GM18907 (cell line): Measurements from ENCODE around the gene FARSA.
"Not testable (repeated sequence)": the region's sequence is repeated elsewhere in the genome, so short reads cannot be mapped to it uniquely, and the experiment has no call there.

Experiments used
- ATAC-seq: cut with Tn5 transposase; IDR thresholded peaks from one replicate; pipeline ENCODE4 v1.9.1; 2021; ENCODE audit warnings: mild to moderate bottlenecking, moderate library complexity; ENCODE audit not compliant: unreplicated experiment

FARSA gene

DNA sequence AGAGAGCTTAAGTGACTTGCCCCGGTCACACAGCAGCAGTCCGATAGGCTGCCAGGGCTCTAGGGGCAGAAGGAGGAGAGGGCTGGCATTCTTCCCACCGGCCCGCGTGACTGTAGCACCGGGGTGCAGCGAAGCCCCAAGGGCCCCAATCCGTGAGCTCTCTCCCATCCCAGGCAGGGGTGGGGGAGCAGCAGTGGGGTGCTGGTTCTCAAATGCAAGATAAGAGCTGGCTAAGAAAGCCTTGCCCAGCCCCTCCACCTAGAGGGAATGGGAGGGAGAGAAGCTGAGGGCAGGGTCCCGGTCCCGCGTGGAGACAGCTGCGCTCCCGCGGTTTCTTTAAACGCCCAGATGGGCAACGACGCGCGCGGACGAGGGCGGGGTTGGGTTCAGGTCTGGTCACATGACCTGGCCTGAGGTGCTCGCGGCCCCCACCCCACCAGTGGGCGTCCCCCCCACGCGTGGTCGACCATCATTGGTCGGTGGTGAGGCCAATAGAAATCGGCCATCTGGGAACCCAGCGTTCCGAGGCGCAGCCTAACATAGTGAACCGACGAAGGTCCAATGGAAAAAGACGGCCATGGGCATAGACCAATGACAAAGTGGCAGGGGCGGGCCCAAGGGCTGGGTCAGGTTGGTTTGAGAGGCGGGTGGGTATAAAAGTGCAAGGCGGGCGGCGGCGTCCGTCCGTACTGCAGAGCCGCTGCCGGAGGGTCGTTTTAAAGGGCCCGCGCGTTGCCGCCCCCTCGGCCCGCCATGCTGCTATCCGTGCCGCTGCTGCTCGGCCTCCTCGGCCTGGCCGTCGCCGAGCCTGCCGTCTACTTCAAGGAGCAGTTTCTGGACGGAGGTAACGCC is 4.6 kb upstream of the FARSA start, which contains the start of gene CALR:
Gene CALR, plus strand, starts transcription at position 683 of the 852 bp plus-strand sequence. Its CDS starts 71 bp downstream, at position 754.
- ATAC-seq = peak; percentile 83

DNA sequence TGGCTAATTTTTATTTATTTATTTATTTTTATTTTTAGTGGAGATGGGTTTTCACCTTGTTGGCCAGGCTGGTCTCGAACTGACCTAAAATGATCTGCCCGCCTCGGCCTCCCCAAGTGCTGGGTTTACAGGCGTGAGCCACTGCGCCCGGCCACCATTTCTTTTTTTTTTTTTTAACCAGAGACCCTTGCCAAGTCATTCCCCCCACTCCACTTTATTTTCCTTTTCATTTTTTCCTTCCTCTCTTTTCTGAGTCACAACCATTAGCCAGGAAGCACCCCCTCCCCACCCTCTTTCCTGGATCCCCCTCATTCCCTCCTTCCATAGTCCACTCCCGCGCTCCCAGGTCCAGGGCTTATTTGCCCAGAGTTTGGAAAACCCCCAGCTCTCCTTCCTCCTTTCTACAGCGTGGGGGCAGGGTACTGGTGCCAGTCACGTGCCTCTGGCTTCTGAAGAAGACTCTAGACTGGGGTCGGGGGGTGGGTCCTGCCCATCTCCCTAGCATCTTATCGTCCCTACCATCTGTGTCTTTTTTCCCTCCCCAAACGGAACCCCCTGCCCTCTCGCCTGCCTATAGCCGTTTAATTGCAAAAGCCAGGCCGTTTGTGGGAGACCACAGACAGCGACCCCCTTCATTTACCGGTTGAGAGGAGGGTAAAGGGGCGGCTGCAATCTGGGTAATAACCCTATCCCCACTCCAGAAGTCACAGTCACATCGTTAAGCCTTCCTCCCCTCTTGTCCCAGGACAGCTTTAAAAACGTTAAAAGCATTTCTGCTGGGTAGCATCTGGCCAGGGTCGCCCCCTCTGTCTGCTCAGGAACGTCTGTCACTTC is 3.8 kb upstream of the FARSA start:
- no peak for ATAC-seq

DNA sequence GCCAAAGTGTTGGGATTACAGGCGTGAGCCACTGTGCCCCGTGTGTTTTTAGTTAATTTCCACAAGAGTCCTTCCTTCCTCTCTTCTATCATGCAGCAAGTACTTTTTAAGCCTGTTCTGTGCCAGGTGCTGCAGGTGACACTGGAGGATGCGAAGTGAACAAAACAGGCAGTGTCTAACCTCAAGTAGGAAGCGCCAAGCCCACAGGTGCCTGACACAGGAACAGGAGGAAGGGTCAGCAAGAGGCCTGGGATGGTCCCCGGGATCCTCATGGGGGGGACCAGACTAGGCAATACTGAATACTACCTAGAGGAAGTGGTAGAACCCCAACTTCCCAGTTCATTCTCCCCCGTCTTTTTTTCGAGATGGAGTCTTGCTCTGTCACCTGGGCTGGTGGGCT is 3.1 kb upstream of the FARSA start:
- ATAC-seq = no peak

DNA sequence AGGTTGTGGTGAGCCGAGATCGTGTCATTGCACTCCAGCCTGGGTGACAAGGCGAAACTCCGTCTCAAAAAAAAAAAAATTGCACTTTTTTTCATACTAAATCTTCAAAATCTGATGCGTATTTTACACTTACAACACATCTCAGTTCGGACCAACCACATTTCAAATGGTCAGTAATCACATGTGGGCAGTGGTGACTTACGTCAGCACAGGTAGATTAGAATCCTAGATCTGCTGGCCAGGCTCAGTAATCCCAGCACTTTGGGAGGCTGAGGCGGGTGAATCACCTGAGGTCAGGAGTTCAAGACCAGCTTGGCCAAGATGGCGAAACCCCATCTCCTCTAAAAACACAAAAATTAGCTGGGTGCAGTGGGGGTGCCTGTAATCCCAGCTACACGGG is 1.6 kb upstream of the FARSA start:
- ATAC-seq = no peak

DNA sequence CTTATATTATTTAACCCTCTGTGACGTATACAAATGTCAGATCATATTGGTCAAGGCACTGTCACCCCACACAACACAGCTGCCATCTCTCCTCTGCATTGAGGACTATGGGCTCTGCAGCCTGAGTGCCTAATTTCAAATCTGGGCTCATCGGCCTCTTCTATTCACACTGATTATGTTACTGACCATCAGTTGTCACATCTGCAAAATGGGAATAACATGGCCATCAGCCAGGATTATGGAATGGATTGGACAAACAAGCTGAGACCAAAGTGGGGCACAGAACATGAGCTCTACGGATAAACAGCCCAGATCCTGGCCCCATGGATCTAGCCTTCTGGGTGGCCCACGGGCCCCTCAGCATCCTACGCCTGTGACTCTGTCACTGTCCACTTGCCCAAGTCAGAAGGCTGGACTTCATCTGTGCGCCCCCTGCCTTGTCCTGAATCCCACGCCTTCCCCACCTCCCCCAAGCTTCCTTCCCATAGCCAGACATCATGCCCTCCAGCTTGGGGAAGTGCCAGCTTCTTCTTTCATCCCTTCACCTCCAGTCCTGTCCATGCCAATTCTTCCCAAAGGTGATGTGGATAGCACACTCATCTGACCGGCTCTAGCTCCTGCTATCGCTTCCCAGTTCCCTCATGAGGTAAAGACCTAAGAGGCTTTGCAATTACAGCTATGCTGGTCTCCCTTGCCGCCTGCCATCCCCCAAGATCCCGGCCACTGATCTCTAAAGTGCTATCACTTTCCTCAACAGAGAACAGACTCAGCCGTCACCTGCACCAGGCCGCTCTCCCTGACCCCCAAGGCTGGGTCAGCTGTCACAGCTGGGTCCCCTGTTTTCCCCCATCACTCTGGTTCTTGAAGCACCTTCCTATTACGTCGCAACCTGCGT is 872 bp downstream of the FARSA start:
- no peak for ATAC-seq

DNA sequence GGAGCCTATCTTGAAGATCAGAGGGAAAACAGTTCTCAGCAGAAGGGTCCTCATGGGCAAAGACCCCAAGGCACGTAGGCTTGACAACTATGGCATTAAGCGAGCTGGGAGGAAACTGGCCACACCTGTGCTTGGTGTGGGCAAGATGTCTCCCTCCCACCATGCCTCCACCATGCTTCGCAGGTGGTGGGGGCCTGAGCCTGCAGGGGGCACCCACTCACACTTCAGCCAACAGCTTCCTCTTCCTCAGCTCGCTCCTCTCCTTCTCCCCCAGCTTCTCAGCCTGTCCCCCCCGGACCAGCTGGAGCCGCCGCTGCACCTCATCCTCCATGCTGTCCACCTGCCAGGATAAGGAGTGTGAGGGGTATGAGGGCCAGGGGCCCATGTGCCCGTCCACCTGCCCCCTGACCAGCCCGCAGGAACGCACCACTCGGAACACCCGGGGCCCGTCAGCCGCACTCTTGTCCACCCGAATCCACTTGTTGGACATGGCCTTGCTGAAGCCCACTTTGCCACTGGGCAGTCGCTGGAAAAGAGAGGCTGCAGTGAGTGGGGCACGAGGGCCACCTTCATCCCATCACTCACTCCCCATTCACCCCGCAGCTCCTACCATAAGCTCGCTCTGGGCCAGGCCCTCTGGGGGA is 3.4 kb downstream of the FARSA start:
- ATAC-seq = no peak

DNA sequence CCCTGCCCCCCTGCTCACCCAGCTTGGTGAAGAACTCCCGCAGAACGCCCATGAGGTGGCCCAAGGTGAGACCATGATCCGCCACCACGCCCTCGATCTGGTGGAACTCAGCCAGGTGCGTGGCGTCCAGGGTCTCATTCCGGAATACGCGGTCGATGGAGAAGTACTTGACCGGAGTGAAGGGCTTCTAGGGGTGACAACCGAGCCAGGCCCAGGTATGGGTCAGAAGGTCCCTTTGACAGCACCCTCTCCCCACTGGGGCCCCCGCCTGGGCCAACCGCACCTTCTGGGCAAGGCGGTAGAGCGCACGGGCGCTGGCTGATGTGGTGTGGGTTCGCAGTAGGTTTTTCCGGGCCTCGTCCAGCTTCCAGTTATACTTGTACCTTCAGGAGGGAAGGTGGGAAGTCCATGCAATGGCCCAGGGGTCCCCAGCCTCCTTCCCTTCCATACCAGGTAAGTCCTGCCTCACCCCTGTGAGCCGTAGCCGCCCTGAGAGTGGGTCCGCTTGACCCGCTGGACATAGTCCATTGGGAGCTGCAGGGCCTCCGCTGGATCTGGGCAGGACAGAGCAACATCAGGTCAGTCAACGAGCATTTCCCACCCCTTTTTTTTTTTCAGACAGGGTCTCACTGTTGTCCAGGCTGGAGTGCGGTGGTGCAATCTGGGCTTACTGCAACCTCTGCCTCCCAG is 8.7 kb downstream of the FARSA start:
- ATAC-seq = no peak

DNA sequence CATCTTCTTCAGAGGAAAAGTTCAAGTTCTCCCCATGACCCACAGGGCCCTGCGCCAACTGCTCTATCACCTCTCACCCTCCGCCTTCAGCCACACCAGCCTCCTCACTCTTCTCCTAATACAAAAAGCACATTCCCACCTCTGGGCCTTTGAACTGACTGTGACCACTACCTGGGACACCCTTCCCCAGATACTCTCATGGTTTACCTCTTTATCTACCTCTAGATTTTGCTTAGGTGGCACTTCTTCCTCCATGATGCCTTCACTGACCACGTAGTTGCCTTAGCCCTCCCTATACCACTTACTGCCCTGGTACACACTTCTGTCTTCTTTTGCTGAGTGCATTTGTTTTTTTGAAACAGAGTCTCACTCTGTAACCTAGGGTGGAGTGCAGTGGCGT is 10.6 kb downstream of the FARSA start:
- no peak for ATAC-seq

DNA sequence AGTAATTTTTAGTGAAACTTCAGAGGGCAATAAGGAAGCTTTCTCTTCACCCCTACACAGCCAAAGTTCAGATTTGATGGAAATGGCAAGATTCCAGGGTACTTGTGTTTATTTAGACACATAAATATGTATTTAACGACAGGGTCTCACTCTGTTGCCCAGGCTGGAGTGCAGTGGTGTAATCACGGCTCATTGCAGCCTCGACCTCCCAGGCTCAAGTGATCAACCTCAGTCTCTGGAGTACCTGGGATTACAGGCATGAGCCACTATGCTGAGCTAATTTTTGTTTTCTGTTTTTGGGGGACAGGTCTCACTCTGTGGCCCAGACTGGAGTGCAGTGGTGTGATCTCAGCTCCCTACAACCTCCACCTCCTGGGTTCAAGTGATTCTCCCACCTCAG is 12.5 kb downstream of the FARSA start:
- no peak for ATAC-seq

DNA sequence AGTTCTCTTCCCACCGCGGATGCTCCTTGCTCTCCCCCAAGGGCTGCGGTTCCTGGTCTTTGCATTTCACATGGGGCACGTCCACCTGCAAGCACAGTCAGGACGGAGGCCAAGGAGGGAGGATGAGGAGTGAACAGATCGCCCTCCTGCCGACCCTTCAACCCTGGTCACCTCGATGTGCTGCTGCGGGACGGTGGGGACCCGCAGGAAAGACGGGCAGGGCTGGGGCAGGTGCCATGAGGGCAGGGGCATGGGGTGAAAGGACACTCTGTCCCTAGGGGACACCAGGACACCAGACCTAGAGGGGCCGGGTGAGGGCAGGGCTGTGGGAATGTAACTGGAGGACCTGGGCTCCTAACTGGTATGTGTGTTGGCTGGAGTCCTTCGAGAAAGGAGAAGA is 15.3 kb downstream of the FARSA start:
- ATAC-seq = no peak

DNA sequence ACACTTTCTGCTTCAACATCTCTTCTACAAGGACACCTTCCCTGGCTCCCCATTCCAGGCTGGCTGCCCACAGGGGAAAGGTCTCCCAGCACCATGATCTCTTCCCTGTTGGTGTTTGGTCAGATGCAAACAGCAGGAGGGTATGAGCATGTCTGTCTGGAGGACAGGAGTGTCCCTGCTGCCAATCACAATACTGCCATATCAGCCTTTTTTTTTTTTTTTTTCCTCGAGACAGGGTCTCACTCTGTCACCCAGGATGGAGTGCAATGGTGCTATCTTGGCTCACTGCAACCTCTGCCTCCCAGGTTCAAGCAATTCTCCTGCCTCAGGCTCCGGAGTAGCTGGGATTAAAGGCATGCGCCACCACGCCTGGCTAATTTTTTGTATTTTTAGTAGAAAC is 17.7 kb downstream of the FARSA start:
- ATAC-seq = not testable (repeated sequence)

DNA sequence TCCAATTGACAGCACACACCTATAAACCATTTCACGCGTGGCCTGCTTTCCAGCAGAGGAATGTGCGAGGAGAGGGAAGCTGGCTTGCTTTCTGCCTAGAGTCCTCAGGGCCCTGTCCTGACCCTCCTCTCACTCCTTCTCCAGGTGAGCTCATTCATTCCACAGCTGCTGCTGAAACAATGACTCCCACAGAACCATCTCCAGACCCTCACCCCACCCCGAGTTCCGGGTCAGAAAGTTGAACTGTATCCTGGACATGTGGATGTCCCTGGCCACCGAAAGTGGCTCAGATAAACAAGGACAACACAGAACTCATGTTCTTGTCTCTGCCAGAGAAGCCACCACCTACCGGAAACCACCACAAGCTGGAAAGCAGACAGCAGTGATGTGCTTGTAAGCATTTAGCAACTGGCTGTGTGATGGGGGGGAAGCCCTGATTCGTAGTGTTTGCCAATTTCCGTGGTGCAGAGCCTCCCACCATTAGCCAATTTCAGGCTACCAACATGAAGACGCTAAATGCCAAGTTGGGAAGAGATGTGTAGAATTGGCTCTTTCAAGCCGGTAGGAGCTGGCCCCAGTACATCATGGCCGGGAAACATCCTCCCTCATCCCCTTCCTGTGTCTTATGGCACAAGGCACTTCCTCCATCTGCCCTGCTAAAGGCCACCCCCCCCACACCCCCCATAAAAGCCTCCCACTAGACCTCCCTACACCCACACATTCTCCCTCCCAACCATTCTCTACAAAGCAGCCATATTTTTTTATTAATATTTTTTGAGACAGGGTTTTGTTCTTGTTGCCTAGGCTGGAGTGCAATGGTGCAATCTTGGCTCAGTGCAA is 19.4 kb downstream of the FARSA start:
- no peak for ATAC-seq

DNA sequence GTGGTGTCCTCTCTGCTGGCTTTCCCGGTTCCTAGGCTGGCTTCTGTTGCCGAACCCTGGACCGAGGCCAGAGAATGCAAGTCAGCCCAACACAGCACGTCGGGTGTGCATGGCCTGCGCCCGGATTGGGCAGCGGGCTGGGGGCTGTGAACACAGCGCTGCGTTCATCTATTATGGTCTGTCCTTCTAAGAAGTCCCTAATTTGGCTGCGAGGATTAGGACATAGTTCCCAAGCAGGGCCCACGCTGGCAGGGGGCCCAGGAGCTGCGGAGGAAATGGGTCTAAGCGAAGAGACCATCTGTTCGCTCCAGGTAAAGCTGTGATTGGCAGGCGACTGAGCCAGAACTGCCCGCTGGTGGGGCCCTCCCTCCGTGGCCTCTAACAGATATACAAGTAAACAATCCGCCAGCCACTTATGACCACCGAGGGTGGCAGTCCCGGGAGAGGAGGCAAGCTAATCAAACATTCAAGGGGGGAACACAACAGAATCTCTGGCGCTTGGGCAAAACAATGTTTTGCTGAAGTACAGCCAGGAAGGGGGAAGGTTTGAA is 20.4 kb downstream of the FARSA start:
- no peak for ATAC-seq

DNA sequence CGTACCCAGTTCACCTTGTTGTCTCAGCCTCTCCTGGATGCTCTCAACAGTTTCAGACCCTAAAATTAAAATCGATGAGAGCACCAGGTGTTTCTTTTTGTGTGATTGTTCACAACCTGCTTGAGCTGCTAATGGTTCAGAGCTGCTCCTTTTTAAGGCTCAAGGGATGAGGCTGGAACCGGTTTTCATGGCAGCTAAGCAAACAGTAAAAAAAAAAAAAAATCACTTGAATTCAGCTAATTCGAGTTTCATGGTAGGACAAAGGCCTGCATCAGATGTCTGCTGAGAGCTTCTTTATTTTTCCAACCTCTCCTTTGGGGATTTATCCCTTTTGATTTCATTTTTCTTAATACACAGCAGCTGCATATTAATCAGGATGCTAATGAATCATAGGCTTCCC is 20.9 kb downstream of the FARSA start:
- no peak for ATAC-seq

DNA sequence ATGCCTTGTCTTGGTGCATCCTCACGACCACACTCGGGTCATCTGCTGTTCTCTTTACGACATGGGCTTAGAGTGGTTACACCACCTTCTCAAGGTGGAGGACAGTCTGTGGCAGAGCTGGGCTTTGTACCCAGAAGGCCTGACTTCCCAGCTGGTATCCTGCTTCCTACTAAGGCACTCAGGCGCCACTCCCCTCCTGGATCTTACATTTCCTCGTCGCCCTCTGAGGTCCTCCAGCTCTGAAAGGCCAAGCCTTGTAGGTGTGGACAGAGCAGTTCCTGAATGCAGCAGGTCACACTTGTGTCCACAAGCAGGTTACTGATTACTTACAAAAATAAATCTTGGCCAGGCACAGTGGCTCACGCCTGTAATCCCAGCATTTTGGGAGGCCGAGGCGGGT is 26.3 kb downstream of the FARSA start:
- no peak for ATAC-seq

DNA sequence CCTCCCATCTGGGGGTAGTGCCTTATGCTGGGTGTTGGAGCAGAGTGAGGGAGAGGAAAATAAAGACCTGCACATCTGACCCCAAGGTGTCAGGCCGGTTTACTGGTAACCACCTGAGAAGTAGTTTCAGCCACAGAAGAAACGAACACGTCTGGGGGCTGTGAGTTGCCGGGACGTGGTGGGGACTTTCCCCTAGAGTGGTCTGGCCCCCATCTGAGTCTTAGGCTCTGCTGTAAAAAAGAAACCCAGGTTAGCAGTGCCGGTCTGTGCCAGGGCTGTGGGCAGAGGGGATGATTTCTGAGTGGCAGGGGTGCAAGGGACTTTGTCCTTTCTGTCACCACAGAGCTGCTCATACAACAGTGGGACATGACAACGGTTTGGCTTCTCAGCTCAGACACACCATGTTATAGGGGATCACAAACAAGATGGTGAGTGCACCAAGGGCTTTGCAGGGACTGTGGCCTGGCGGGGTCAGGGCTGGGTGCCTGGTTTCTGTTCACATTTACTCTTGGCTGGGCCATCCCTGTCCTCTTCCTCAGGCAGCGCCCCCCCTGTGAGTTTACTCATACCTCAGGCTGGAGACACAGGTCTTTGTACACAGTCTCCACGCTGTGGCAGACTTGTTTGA is 33.5 kb downstream of the FARSA start:
- peak; percentile 74 for ATAC-seq

DNA sequence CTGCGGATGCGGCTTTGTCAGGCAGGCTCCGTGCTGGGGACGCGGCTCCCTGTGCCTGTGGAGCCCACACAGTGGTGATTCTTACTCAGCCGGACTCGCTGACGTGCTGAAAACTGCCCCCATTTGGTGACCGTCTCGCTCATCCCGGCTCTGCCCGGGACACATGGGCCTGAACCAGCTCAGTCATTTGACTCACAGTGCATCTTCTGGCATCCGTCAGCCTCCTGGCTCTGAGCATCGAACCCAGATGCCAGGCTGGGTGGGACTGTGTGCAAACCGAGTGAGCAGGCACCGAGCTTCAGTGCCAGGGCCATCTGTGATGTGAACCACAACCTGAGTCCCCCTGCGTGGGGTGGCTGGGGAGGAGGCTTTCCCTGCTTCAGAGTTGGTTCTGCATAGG is 37.1 kb downstream of the FARSA start:
- no peak for ATAC-seq

DNA sequence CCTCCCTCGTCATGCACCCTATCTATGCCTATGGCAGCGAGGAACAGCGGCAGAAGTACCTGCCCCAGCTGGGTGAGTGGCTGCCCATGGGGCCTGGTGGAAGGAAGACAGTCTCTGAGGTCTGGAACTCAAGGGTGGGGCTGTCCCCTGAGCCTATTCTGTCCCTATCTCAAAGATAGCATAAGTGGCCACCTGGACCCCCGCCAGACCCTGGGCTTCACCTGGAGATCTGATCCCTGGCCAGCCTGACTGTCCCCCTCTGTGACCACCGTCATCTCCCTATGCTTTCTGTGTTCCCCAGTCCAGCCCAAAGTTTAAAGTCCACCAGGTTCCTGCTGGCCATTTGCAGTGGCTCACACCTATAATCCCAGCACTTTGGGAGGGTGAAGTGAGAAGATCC is 39.9 kb downstream of the FARSA start:
- ATAC-seq = no peak
